Cardiac muscle cell (in vitro differentiated cells and primary cell): ENCODE measurements around the gene CDH23. TPM values are rescaled to one million over a fixed set of nuclear protein-coding genes. Genes with fewer than 3 reads are reported as not detected.

Source experiments
- DNase-seq, 2 donors: peaks; one replicate each; pipeline versions ENCODE4 v3.0.0 to v3.0.0-alpha.2; 2010 to 2017; ENCODE audit warnings: low read depth in 1 of 2, low spot score in 1 of 2
- H3K27ac ChIP-seq: fragments of 200-600 bp; sonication (generic); 2 replicates; pipeline ENCODE4 v1.5.1; 2016
- H3K27me3 ChIP-seq: fragments of 200-600 bp; sonication (generic); 2 replicates; pipeline ENCODE4 v1.6.0; 2016; ENCODE audit warnings: control low read depth
- H3K36me3 ChIP-seq: fragments of 200-600 bp; sonication (generic); 2 replicates; pipeline ENCODE4 v1.5.1; 2016; ENCODE audit warnings: control low read depth
- H3K4me1 ChIP-seq: fragments of 200-600 bp; sonication (generic); 2 replicates; pipeline ENCODE4 v1.8.1; 2017; ENCODE audit warnings: low read depth, mild to moderate bottlenecking, mixed run types
- H3K4me3 ChIP-seq: fragments of 200-600 bp; sonication (generic); 2 replicates; pipeline ENCODE4 v1.5.1; 2016; ENCODE audit warnings: mild to moderate bottlenecking
- H3K9me3 ChIP-seq: fragments of 200-600 bp; sonication (generic); 2 replicates; pipeline ENCODE4 v1.5.1; 2017; ENCODE audit warnings: low read depth, mild to moderate bottlenecking, control low read depth
- polyA plus RNA-seq: library from polyadenylated mRNA; unstranded; fragments of >200 nt; fragmentation: Nextera tagmentation; extraction: Ambion mirVana; gene quantifications from 2 replicates; pipeline ENCODE4 v1.2.1, GENCODE V29; 2016
- total RNA-seq: library from RNA; depleted of rRNA; stranded (reverse); fragments of >200 nt; gene quantifications from 2 replicates; pipeline ENCODE4 v1.2.3, GENCODE V29; 2016
- TF ChIP-seq, protein P1 (sequence below): IDR thresholded peaks from 2 replicates; pipeline ENCODE4 v1.5.1; 2012; ENCODE audit warnings: low read depth, mild to moderate bottlenecking, low read length

CDH23 gene
- total and polyA plus RNA-seq, 2 experiments from 2014 or later, result 0.05 to 0.51 TPM

DNA sequence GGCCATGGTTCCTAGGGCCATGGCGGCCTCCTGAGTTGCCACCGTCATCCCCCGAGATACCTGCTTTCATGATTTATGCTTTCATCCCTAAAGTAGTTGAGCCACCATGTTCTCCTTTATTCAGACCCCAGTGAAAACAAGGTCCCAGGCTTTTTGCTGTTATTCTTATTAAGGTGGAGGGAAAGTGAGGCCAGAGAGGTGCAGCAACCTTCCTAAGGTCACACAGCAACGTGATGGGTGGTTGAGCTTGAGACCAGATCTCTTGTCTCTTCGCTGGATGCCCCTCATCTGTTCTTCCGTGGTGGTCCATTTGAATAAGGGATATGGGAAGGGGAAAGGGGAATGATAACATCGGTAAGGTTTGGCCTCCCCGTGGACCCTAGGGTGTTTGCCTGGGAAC lies 180.6 kb downstream of the CDH23 start:
- TF ChIP-seq, protein P1, sequence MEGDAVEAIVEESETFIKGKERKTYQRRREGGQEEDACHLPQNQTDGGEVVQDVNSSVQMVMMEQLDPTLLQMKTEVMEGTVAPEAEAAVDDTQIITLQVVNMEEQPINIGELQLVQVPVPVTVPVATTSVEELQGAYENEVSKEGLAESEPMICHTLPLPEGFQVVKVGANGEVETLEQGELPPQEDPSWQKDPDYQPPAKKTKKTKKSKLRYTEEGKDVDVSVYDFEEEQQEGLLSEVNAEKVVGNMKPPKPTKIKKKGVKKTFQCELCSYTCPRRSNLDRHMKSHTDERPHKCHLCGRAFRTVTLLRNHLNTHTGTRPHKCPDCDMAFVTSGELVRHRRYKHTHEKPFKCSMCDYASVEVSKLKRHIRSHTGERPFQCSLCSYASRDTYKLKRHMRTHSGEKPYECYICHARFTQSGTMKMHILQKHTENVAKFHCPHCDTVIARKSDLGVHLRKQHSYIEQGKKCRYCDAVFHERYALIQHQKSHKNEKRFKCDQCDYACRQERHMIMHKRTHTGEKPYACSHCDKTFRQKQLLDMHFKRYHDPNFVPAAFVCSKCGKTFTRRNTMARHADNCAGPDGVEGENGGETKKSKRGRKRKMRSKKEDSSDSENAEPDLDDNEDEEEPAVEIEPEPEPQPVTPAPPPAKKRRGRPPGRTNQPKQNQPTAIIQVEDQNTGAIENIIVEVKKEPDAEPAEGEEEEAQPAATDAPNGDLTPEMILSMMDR, result no peak

DNA sequence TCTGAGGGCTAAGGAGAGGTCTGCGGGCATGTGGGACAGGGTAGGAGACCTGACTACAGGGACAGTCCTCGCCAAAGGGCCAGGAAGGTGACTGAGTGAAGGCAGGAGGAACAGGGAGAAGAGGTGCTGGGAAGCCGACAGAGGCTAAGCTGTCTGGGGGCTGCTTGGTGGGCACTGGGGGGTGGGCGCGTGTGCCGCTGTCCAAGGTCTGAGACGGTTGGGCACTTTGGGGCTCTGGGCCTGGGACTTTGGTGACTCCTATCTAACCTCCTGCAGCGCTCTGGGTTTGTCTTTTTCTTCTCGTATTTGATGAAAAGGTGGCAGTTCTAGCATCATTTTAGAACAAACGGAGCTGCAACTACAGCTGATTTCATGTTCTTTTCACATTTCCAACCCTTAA lies 181.3 kb downstream of the CDH23 start:
- TF ChIP-seq, protein P1, result no peak
- DNase-seq, result peak in 1 of 2 donors; percentile 21
- Histone ChIP-seq H3K4me3 (no peak overlapping the region), H3K36me3 (no peaks in the 10 kb centered on the region), H3K4me1 (no peaks in the 10 kb centered on the region), H3K9me3 (no peaks in the 10 kb centered on the region), H3K27me3 (no peaks in the 10 kb centered on the region), H3K27ac (no peak overlapping the region)

More for the DNA sequence above, 180.6 kb downstream of the CDH23 start:
- Histone ChIP-seq H3K36me3 (no peaks in the 10 kb centered on the region), H3K4me1 (no peaks in the 10 kb centered on the region), H3K9me3 (no peaks in the 10 kb centered on the region), H3K4me3 (no peak overlapping the region), H3K27me3 (no peaks in the 10 kb centered on the region), H3K27ac (no peak overlapping the region)
- no peak for DNase-seq

GRCh38 chr10:71579668-71580067 lies 182.9 kb downstream of the CDH23 start:
- no peaks in the 10 kb centered on the region for H3K36me3 ChIP-seq
- DNase-seq, result no peak
- no peaks in the 10 kb centered on the region for H3K27me3 ChIP-seq
- no peaks in the 10 kb centered on the region for H3K4me1 ChIP-seq
- TF ChIP-seq, protein P1, result no peak
- no peaks in the 10 kb centered on the region for H3K9me3 ChIP-seq
- H3K27ac ChIP-seq, result no peak overlapping the region
- H3K4me3 ChIP-seq, result no peak overlapping the region

GRCh38 chr10:71580415-71580814 lies 183.7 kb downstream of the CDH23 start:
- no peak overlapping the region for H3K27ac ChIP-seq
- no peak overlapping the region for H3K4me3 ChIP-seq
- H3K36me3 ChIP-seq, result no peaks in the 10 kb centered on the region
- H3K4me1 ChIP-seq, result no peaks in the 10 kb centered on the region
- H3K27me3 ChIP-seq, result no peaks in the 10 kb centered on the region
- TF ChIP-seq, protein P1, result no peak
- H3K9me3 ChIP-seq, result no peaks in the 10 kb centered on the region
- DNase-seq, result no peak

DNA sequence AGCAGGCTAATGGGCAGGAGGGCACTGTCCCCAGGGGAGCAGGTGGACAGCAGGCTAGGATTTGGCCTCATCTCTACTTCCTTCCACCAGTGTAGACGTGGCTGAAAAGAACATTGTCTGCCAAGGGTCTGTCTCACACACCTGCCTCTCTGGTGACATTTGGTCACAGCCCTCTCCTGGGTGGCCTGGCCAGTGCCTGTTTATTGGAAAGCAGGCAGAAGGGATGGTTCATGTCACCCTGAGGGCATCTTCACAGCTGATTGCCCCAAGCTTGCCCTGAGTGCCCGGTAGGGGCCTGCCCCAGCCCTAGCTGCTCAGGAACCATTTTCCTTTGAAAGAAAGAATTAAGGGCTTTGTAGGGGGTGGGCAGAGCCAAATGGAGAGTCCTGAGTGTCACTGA lies 184.2 kb downstream of the CDH23 start:
- DNase-seq, result no peak
- no peaks in the 10 kb centered on the region for H3K4me1 ChIP-seq
- no peak overlapping the region for H3K27ac ChIP-seq
- TF ChIP-seq, protein P1, result no peak
- H3K36me3 ChIP-seq, result no peaks in the 10 kb centered on the region
- H3K4me3 ChIP-seq, result no peak overlapping the region
- no peaks in the 10 kb centered on the region for H3K27me3 ChIP-seq
- no peaks in the 10 kb centered on the region for H3K9me3 ChIP-seq

DNA sequence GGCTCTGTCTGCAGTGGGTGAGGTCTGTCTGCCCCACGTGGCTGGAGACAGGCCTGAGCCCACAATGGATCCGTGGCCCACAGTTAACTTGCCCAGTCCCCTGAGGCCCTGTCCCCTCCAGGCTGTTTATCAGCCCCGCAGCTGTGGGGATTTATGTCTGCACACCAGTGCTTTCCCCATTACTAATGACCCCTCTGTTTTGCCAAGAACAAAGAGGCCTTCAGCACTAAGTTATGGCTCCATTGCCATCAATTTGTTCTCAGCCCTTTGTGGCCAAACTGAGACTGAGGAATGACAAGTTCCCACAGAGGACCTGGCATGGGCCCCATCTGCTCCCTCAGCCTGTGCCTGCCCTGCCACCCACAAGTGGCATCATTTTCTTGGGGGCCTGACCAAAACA lies 184.7 kb downstream of the CDH23 start:
- Histone ChIP-seq H3K9me3 (no peaks in the 10 kb centered on the region), H3K4me1 (no peaks in the 10 kb centered on the region), H3K36me3 (no peaks in the 10 kb centered on the region), H3K27me3 (no peaks in the 10 kb centered on the region), H3K27ac (no peak overlapping the region), H3K4me3 (no peak overlapping the region)
- no peak for DNase-seq
- TF ChIP-seq, protein P1, result no peak
